Vagina (tissue), 2 donors: ENCODE measurements around the gene HOXD13. TPM values are rescaled to one million over a fixed set of nuclear protein-coding genes. Genes with fewer than 3 reads are reported as not detected.

Source experiments
- DNase-seq, 2 donors: peaks; one replicate each; pipeline ENCODE4 v3.0.0-alpha.2; 2017; ENCODE audit errors: extremely low spot score in 2 of 2
- H3K27ac ChIP-seq: fragments of 200-600 bp; sonication (generic); one replicate; pipeline ENCODE4 v1.5.1; 2019
- H3K27me3 ChIP-seq: fragments of 200-600 bp; sonication (generic); one replicate; pipeline ENCODE4 v1.5.1; 2019
- H3K36me3 ChIP-seq, 2 donors: fragments of 200-600 bp; sonication (generic); one replicate each; pipeline ENCODE4 v1.5.1; 2017 to 2019
- H3K4me1 ChIP-seq: fragments of 200-600 bp; sonication (generic); one replicate; pipeline ENCODE4 v1.5.1; 2019
- H3K4me3 ChIP-seq, 2 donors: fragments of 200-600 bp; sonication (generic); 1 replicate in 1 of 2; 2 replicates in 1 of 2; pipeline ENCODE4 v1.5.1; 2016 to 2019
- H3K9me3 ChIP-seq: fragments of 200-600 bp; sonication (generic); one replicate; pipeline ENCODE4 v1.5.1; 2019
- POLR2A ChIP-seq, 2 donors: fragments of 450-650 bp; IDR thresholded peaks; one replicate each; pipeline ENCODE4 v1.6.1; 2017; ENCODE audit warnings: antibody characterized with exemption in 2 of 2, mild to moderate bottlenecking in 2 of 2, moderate library complexity in 2 of 2
- POLR2AphosphoS5 ChIP-seq, 2 donors: sonication (generic); formaldehyde crosslinking; IDR thresholded peaks; one replicate each; pipeline ENCODE4 v1.9.0; 2017; ENCODE audit warnings: antibody characterized with exemption in 2 of 2, mild to moderate bottlenecking in 2 of 2, low read depth in 1 of 2; ENCODE audit not compliant: insufficient read depth in 1 of 2
- intact Hi-C: fragments of 100-400 bp; cut with DNase I; formaldehyde crosslinking; loops from one replicate; pipeline ENCODE4 v1.15.1; 2023
- total RNA-seq: library from RNA; depleted of rRNA; stranded (reverse); fragments of >200 nt; gene quantifications from one replicate; pipeline ENCODE4 v1.2.3, GENCODE V29; 2016
- TF ChIP-seq, protein P1 (sequence below), 3 experiments: fragments of 450-650 bp in 2 of 3; fragments of 200-600 bp in 1 of 3; sonication (generic) in 1 of 3; IDR thresholded peaks; one replicate each; pipeline ENCODE4 v1.5.1; 2017 to 2019; ENCODE audit warnings: antibody characterized with exemption in 3 of 3, mild to moderate bottlenecking in 2 of 3, moderate library complexity in 2 of 3

HOXD13 gene
- total RNA-seq, 1 donor from 2014 or later, result 15.7 TPM

DNA sequence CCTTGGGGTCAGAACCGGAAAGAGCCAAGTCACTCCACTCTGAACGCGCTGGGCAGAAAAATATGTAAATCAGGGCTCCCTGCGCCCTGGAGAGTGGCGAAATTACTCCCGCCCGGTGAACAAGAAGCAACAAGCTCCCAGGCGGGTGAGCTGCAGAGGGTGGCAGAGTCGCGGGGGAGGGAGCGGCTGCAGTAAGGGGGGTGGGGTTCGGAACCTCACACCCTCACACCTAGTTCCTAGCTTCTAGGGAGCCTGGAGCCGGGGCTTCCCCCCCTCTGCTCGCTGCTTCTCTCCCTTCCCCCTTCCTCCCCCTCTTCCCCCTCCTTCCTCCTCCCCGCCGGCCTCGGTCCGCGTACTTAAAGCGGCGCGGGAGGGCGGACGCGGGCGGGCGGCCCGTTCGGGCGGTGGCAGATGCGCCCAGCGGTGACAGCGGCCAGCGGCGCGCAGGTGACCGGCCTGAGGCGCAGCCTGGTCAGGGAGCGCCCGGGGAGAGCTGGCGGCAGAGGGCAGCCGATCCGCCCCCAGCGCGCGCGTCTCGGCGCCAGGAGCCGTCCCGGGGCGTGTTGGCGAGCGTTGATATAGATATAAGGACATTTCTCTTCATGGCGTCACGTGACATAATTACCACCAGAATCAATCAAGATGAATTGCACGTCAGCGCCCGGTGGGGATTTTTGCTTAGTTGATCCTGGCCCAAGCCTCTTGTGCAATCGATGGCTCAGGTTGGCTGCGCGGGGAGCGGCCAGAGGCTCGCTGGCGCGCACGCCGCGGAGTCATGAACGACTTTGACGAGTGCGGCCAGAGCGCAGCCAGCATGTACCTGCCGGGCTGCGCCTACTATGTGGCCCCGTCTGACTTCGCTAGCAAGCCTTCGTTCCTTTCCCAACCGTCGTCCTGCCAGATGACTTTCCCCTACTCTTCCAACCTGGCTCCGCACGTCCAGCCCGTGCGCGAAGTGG lies 14.3 kb downstream of the HOXD13 start, which contains the start of gene HOXD11:
TSS of gene HOXD11 (plus strand) at position 700 of the 959 bp plus-strand sequence. CDS start at position 776, 76 bp downstream.
- no peaks in the 10 kb centered on the region for H3K27me3 ChIP-seq
- peak within 1 kb of the TSS; percentile 82 for H3K27ac ChIP-seq
- no peaks in the 10 kb centered on the region for H3K36me3 ChIP-seq
- H3K9me3 ChIP-seq, result no peaks in the 10 kb centered on the region
- TF ChIP-seq POLR2AphosphoS5 (IDR thresholded peaks at IDR 0.05; ENCODE audit: insufficient read depth in 1 of 2, low read depth in 1 of 2) (peak in 1 of 2 donors; percentile 63), POLR2A (IDR thresholded peaks at IDR 0.05) (no peak)
- peak within 1 kb of the TSS; percentile 54 to 59 for H3K4me3 ChIP-seq
- intact Hi-C loops, result loop anchor here (1.0 kb wide), 1 partner anchor 23 kb away; no protein-coding TSS in a partner anchor
- H3K4me1 ChIP-seq, result peaks cover 71% of the 10 kb centered on the region
- DNase-seq, result no peak

DNA sequence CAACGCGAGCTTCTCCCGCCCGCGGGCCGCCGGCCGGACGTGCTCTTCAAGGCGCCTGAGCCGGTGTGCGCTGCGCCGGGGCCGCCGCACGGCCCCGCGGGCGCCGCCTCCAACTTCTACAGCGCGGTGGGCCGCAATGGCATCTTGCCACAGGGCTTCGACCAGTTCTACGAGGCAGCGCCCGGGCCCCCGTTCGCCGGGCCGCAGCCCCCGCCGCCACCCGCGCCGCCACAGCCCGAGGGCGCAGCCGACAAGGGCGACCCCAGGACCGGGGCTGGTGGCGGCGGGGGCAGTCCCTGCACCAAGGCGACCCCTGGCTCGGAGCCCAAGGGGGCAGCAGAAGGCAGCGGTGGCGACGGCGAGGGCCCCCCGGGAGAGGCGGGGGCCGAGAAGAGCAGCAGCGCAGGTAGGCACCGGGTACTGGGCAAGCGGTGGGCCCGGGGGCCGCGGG lies 15.2 kb downstream of the HOXD13 start:
- DNase-seq, result no peak
- H3K27ac ChIP-seq, result peak overlapping the region; percentile 69
- peak overlapping the region; percentile 54 to 59 for H3K4me3 ChIP-seq
- no peaks in the 10 kb centered on the region for H3K9me3 ChIP-seq
- TF ChIP-seq, protein P1, sequence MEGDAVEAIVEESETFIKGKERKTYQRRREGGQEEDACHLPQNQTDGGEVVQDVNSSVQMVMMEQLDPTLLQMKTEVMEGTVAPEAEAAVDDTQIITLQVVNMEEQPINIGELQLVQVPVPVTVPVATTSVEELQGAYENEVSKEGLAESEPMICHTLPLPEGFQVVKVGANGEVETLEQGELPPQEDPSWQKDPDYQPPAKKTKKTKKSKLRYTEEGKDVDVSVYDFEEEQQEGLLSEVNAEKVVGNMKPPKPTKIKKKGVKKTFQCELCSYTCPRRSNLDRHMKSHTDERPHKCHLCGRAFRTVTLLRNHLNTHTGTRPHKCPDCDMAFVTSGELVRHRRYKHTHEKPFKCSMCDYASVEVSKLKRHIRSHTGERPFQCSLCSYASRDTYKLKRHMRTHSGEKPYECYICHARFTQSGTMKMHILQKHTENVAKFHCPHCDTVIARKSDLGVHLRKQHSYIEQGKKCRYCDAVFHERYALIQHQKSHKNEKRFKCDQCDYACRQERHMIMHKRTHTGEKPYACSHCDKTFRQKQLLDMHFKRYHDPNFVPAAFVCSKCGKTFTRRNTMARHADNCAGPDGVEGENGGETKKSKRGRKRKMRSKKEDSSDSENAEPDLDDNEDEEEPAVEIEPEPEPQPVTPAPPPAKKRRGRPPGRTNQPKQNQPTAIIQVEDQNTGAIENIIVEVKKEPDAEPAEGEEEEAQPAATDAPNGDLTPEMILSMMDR (IDR thresholded peaks at IDR 0.05), result no peak
- TF ChIP-seq POLR2AphosphoS5 (IDR thresholded peaks at IDR 0.05; ENCODE audit: insufficient read depth in 1 of 2, low read depth in 1 of 2) (no peak), POLR2A (IDR thresholded peaks at IDR 0.05) (no peak)
- no peaks in the 10 kb centered on the region for H3K27me3 ChIP-seq
- no peaks in the 10 kb centered on the region for H3K36me3 ChIP-seq
- intact Hi-C loops, result loop anchor here (1.0 kb wide), 1 partner anchor 23 kb away; no protein-coding TSS in a partner anchor
- H3K4me1 ChIP-seq, result peaks cover 73% of the 10 kb centered on the region

DNA sequence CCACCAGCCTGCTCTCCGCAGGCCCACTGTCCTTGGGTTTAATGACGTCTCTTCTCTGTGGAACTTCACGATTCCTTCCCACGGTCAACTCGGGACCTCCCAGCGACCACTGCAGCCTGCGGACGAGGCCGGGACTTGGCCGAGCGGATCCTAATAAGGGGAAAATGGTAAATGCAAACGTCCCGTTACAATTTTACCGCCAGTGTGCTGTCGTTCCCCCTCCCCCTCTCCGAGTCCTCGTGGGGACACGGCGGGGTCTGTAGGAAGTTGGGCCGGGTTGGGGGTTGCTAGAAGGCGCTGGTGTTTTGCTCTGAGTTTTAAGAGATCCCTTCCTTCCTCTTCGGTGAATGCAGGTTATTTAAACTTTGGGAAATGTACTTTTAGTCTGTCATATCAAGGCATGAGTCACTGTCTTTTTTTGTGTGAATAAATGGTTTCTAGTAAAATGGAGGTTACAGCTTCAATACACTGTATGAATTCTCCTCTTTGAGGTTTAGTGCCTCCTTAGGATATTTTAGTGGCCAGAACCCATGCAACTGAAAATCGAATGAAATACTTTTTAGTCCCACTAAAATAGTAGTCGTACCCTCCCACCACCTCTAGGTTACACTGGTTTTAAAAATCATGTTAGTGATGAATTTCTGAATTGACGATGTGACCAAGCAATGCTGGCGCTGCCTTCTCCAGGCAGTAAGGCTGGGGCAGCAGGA lies 16.8 kb downstream of the HOXD13 start:
- Histone ChIP-seq H3K4me3 (peak overlapping the region; percentile 54 to 59), H3K36me3 (no peaks in the 10 kb centered on the region), H3K27ac (no peak overlapping the region), H3K4me1 (peaks cover 57% of the 10 kb centered on the region), H3K9me3 (no peaks in the 10 kb centered on the region), H3K27me3 (no peaks in the 10 kb centered on the region)
- TF ChIP-seq, protein P1 (IDR thresholded peaks at IDR 0.05), result no peak
- no peak for TF ChIP-seq POLR2A (IDR thresholded peaks at IDR 0.05)
- TF ChIP-seq POLR2AphosphoS5 (IDR thresholded peaks at IDR 0.05; ENCODE audit: insufficient read depth in 1 of 2, low read depth in 1 of 2), result no peak
- intact Hi-C loops, result no loop called here
- no peak for DNase-seq

DNA sequence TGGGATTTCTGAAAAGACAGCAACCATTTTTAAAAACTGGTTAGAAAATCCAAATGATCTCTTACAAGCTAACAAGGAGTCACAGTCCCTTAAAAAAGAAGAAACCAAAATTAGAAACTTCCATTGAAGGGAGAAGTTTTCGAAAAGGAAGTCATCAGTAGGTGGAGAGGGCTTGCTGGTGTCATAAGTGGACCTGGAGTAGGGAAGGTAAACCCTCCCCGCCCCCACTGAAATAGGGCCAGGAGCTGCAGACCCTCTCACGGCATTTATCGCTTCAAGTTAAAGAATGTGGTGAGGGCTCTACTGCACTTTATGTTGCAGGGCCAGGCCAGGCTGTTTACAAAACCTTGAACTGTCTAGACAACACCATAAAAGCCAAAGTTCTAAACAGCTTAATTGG lies 17.4 kb downstream of the HOXD13 start:
- Histone ChIP-seq H3K27me3 (no peaks in the 10 kb centered on the region), H3K9me3 (no peaks in the 10 kb centered on the region), H3K4me3 (no peak overlapping the region), H3K4me1 (peaks cover 51% of the 10 kb centered on the region), H3K36me3 (no peaks in the 10 kb centered on the region), H3K27ac (no peak overlapping the region)
- intact Hi-C loops, result no loop called here
- no peak for DNase-seq
- TF ChIP-seq, protein P1 (IDR thresholded peaks at IDR 0.05), result no peak
- TF ChIP-seq POLR2AphosphoS5 (IDR thresholded peaks at IDR 0.05; ENCODE audit: insufficient read depth in 1 of 2, low read depth in 1 of 2), result no peak
- TF ChIP-seq POLR2A (IDR thresholded peaks at IDR 0.05), result no peak
